Measurements from ENCODE around the gene ADAM12. TPM values are rescaled to one million over a fixed set of nuclear protein-coding genes. Genes with fewer than 3 reads are reported as not detected.

The ADAM12 gene
- total RNA-seq, 1 donor from 2014 or later = not detected

- no peaks in the 10 kb centered on the region for H3K36me3 ChIP-seq
- DNase-seq (ENCODE audit: low spot score in 2 of 2) = no peak
- no peaks in the 10 kb centered on the region for H3K27me3 ChIP-seq
- H3K9me3 ChIP-seq = no peaks in the 10 kb centered on the region
- TF ChIP-seq, protein P1, sequence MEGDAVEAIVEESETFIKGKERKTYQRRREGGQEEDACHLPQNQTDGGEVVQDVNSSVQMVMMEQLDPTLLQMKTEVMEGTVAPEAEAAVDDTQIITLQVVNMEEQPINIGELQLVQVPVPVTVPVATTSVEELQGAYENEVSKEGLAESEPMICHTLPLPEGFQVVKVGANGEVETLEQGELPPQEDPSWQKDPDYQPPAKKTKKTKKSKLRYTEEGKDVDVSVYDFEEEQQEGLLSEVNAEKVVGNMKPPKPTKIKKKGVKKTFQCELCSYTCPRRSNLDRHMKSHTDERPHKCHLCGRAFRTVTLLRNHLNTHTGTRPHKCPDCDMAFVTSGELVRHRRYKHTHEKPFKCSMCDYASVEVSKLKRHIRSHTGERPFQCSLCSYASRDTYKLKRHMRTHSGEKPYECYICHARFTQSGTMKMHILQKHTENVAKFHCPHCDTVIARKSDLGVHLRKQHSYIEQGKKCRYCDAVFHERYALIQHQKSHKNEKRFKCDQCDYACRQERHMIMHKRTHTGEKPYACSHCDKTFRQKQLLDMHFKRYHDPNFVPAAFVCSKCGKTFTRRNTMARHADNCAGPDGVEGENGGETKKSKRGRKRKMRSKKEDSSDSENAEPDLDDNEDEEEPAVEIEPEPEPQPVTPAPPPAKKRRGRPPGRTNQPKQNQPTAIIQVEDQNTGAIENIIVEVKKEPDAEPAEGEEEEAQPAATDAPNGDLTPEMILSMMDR (IDR thresholded peaks at IDR 0.05) = no peak
- intact Hi-C loops (cut with DNase I) = no loop called here
- no peak overlapping the region for H3K4me3 ChIP-seq
- no peak overlapping the region for H3K27ac ChIP-seq
- no peaks in the 10 kb centered on the region for H3K4me1 ChIP-seq
Observed at GRCh38 chr10:126234630-126235029, 153.6 kb downstream of the ADAM12 start.

GRCh38 chr10:126233182-126234148 lies 154.8 kb downstream of the ADAM12 start:
- intact Hi-C loops (cut with DNase I) = no loop called here
- no peak overlapping the region for H3K4me3 ChIP-seq
- no peaks in the 10 kb centered on the region for H3K27me3 ChIP-seq
- no peaks in the 10 kb centered on the region for H3K9me3 ChIP-seq
- no peaks in the 10 kb centered on the region for H3K4me1 ChIP-seq
- H3K27ac ChIP-seq = no peak overlapping the region
- no peaks in the 10 kb centered on the region for H3K36me3 ChIP-seq
- no peak for DNase-seq (ENCODE audit: low spot score in 2 of 2)
- TF ChIP-seq, protein P1 (IDR thresholded peaks at IDR 0.05) = no peak

GRCh38 chr10:126230587-126230986 lies 157.7 kb downstream of the ADAM12 start:
- DNase-seq (ENCODE audit: low spot score in 2 of 2) = no peak
- Histone ChIP-seq H3K4me1 (no peaks in the 10 kb centered on the region), H3K27ac (no peak overlapping the region), H3K9me3 (no peaks in the 10 kb centered on the region), H3K4me3 (no peak overlapping the region), H3K27me3 (no peaks in the 10 kb centered on the region), H3K36me3 (no peaks in the 10 kb centered on the region)
- TF ChIP-seq, protein P1 (IDR thresholded peaks at IDR 0.05) = no peak
- intact Hi-C loops (cut with DNase I) = no loop called here

DNA sequence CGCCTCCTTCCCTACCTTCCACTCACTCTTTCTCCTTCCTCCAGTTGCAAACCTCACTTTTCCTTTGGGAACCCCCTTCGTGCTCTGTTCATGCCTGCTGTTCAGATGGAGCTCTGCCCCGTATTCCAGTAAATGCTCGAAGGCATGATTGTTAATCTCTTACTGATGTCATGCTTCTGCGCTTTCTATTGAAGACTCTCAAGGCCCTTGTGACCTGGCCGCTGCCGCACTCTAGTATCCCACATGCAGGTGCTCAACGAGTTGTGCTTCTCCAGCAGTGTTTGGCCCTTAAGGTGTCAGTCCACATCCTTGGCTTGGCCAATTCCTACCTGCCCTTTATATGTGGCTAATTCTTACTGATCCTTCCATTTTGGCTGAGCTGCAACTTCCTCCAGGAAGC lies 158.6 kb downstream of the ADAM12 start:
- Histone ChIP-seq H3K4me1 (no peaks in the 10 kb centered on the region), H3K36me3 (no peaks in the 10 kb centered on the region), H3K27ac (no peak overlapping the region), H3K9me3 (no peaks in the 10 kb centered on the region), H3K27me3 (no peaks in the 10 kb centered on the region), H3K4me3 (no peak overlapping the region)
- DNase-seq (ENCODE audit: low spot score in 2 of 2) = no peak
- TF ChIP-seq, protein P1 (IDR thresholded peaks at IDR 0.05) = no peak
- intact Hi-C loops (cut with DNase I) = no loop called here

DNA sequence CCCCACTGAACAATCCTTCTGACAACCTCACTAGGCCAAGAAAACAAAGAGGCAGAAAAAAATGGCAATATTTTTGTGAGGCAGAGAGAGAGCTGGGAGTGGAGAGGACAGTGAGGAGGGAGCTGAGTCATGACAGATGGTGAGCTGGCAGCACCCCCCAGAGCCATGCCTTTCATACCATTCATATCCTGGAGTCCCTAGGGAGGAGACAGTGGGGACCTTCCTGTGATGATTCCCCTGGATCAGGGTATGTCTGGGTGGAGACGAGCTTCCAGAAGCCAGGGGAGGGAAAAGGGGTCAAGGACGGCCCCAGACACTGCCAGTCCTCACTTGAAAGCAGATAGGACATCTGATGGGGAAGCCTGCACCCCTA lies 160.5 kb downstream of the ADAM12 start:
- Histone ChIP-seq H3K27ac (no peak overlapping the region), H3K4me3 (no peak overlapping the region), H3K4me1 (no peaks in the 10 kb centered on the region), H3K27me3 (no peaks in the 10 kb centered on the region), H3K36me3 (no peaks in the 10 kb centered on the region), H3K9me3 (no peaks in the 10 kb centered on the region)
- no peak for DNase-seq (ENCODE audit: low spot score in 2 of 2)
- intact Hi-C loops (cut with DNase I) = no loop called here
- TF ChIP-seq, protein P1 (IDR thresholded peaks at IDR 0.05) = no peak

Measured in ascending aorta (tissue), 2 donors.